Calu3 (cell line): ENCODE data around the gene NAB2. TPM values are rescaled to one million over a fixed set of nuclear protein-coding genes. Genes with fewer than 3 reads are reported as not detected.

Source experiments
- BruUV-seq: library from RNA; stranded (reverse); fragments of 400-500 nt; replicated peaks from 2 replicates; lab custom pipeline; 2021; lab: Mats Ljungman, UMichigan
- CTCF ChIA-PET: fragments of 300-600 bp; sonication (Branson Sonifier 250); formaldehyde crosslinking; loops from one replicate; lab custom pipeline; 2022; ENCODE audit warnings: antibody characterized with exemption; lab: Charles Lee
- DNase-seq: peaks from one replicate; pipeline ENCODE4 v3.0.0; 2022
- H3K27ac Mint-ChIP-seq: one replicate; pipeline ENCODE4 v1.8.0; 2022; ENCODE audit warnings: mixed read lengths; ENCODE audit not compliant: unreplicated experiment
- H3K27me3 Mint-ChIP-seq: one replicate; pipeline ENCODE4 v1.8.0; 2022; ENCODE audit warnings: mixed read lengths; ENCODE audit not compliant: unreplicated experiment
- H3K36me3 Mint-ChIP-seq: one replicate; pipeline ENCODE4 v1.8.0; 2022; ENCODE audit warnings: mild to moderate bottlenecking, moderate library complexity, mixed read lengths; ENCODE audit not compliant: insufficient read depth, unreplicated experiment
- H3K4me1 Mint-ChIP-seq: one replicate; pipeline ENCODE4 v1.8.0; 2022; ENCODE audit warnings: mild to moderate bottlenecking, low read depth, mixed read lengths; ENCODE audit not compliant: unreplicated experiment
- H3K4me3 Mint-ChIP-seq: one replicate; pipeline ENCODE4 v1.8.0; 2022; ENCODE audit warnings: mild to moderate bottlenecking, low read depth, moderate library complexity, mixed read lengths; ENCODE audit not compliant: unreplicated experiment
- H3K9me3 Mint-ChIP-seq: one replicate; pipeline ENCODE4 v1.8.0; 2022; ENCODE audit warnings: low read depth, mixed read lengths; ENCODE audit not compliant: unreplicated experiment
- CTCF ChIP-seq: fragments of 200-600 bp; IDR thresholded peaks from one replicate; pipeline ENCODE4 v1.8.0; 2022; ENCODE audit warnings: antibody characterized with exemption; ENCODE audit not compliant: unreplicated experiment
- intact Hi-C: fragments of 100-400 bp; cut with micrococcal nuclease; formaldehyde crosslinking; loops from one replicate; pipeline ENCODE4 v1.10.0; 2022; ENCODE audit not compliant: unreplicated experiment
- total RNA-seq: library from RNA; stranded (reverse); gene quantifications from 2 replicates; pipeline ENCODE4 v1.2.3, GENCODE V29; 2022

Gene NAB2
- total RNA-seq, 1 experiment from 2014 or later = 21.3 TPM

DNA sequence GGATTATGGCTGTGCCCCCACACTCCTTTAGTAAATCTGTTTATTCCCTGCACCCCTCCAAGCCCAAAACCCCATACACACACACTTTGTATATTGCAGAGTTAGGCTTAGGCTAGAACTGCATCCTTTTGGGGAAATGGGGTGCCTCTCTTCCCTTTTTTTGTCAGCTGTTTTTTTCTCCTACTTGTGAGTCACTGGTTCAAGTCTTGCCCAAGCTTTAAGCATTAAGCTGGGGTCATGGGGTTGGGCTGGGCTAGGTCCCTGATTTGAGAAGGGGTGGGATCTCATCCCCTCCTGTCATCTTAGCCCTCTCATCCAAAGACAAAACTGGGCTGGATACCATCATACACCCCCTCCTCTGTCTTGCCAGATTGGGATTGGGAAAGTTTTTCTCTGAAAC, 41.0 kb downstream of the NAB2 start:
- H3K27ac Mint-ChIP-seq = no peak overlapping the region
- no peak for DNase-seq
- no peaks in the 10 kb centered on the region for H3K9me3 Mint-ChIP-seq
- no TSS peak for BruUV-seq
- peaks cover 53% of the 10 kb centered on the region for H3K27me3 Mint-ChIP-seq
- no peak overlapping the region for H3K4me3 Mint-ChIP-seq
- intact Hi-C loops = no loop called here
- H3K4me1 Mint-ChIP-seq = no peaks in the 10 kb centered on the region
- CTCF ChIA-PET = no interaction called here
- TF ChIP-seq CTCF = no peak
- peaks cover 18% of the 10 kb centered on the region for H3K36me3 Mint-ChIP-seq

- Mint-ChIP-seq H3K9me3 (no peaks in the 10 kb centered on the region), H3K27ac (no peak overlapping the region), H3K36me3 (peaks cover 18% of the 10 kb centered on the region), H3K4me1 (no peaks in the 10 kb centered on the region), H3K4me3 (no peak overlapping the region), H3K27me3 (peaks cover 48% of the 10 kb centered on the region)
- DNase-seq = no peak
- CTCF ChIA-PET = no interaction called here
- TF ChIP-seq CTCF = no peak
- BruUV-seq = no TSS peak
- intact Hi-C loops = no loop called here
Measured at GRCh38 chr12:57130941-57131340, 42.0 kb downstream of the NAB2 start.

DNA sequence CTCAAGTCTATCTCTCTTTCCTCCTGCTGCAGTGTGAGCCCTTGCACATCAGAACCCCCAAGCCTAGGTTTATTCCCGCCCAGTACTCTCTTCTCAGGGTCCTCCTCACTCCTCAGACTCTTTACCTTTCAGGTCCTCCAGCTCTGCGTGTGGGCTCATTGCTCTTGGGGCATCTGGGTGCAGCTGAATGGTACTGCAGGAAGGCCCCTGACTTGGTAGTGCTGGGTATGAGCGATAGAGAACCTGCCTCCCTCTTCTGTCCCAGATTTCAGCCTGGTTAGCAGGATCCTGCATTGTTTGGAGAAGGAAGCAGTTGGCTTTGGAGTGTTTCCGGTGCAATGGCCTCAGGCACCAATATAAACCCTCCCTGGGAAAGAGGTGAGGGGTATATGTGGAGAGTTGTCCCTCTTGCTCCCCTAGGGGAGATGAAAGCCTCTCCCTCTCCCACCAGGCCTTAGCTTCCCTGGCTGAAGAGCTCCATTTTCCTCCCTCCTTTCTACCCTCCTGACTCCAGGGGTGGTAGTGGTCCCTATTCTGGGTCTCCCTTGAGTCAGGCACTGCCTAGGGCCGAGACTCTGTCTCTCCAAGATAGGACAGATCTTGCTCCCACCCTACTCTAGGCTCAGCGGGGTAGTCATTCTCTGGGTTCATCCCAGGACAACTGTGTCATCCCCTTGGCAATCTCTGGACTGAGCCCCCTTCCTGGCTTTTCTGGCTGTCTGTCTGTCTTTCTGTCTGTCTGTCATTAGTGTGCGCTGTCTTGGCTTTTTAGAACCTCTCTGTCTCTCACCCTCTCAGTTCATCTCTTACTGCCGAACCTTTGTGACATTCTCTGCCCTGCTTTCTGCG, 43.2 kb downstream of the NAB2 start:
- H3K4me3 Mint-ChIP-seq = no peak overlapping the region
- TF ChIP-seq CTCF = no peak
- no peak overlapping the region for H3K27ac Mint-ChIP-seq
- peaks cover 48% of the 10 kb centered on the region for H3K27me3 Mint-ChIP-seq
- peaks cover 17% of the 10 kb centered on the region for H3K36me3 Mint-ChIP-seq
- H3K9me3 Mint-ChIP-seq = no peaks in the 10 kb centered on the region
- intact Hi-C loops = no loop called here
- no peak for DNase-seq
- CTCF ChIA-PET = no interaction called here
- no peaks in the 10 kb centered on the region for H3K4me1 Mint-ChIP-seq
- BruUV-seq = no TSS peak

GRCh38 chr12:57133013-57133569, 44.2 kb downstream of the NAB2 start:
- TF ChIP-seq CTCF = no peak
- H3K27me3 Mint-ChIP-seq = peaks cover 48% of the 10 kb centered on the region
- H3K4me3 Mint-ChIP-seq = no peak overlapping the region
- H3K9me3 Mint-ChIP-seq = no peaks in the 10 kb centered on the region
- peaks cover 7% of the 10 kb centered on the region for H3K36me3 Mint-ChIP-seq
- DNase-seq = no peak
- CTCF ChIA-PET = no interaction called here
- no peak overlapping the region for H3K27ac Mint-ChIP-seq
- BruUV-seq = no TSS peak
- intact Hi-C loops = no loop called here
- H3K4me1 Mint-ChIP-seq = no peaks in the 10 kb centered on the region
